GM21825 (cell line): ENCODE results near the gene UCHL5.
"Not testable (repeated sequence)": the region's sequence is repeated elsewhere in the genome, so short reads cannot be mapped to it uniquely, and the experiment has no call there.

ENCODE experiments used
- ATAC-seq: cut with Tn5 transposase; IDR thresholded peaks from one replicate; pipeline ENCODE4 v1.9.1; 2021; ENCODE audit warnings: mild to moderate bottlenecking, moderate library complexity; ENCODE audit not compliant: unreplicated experiment

Gene UCHL5

DNA sequence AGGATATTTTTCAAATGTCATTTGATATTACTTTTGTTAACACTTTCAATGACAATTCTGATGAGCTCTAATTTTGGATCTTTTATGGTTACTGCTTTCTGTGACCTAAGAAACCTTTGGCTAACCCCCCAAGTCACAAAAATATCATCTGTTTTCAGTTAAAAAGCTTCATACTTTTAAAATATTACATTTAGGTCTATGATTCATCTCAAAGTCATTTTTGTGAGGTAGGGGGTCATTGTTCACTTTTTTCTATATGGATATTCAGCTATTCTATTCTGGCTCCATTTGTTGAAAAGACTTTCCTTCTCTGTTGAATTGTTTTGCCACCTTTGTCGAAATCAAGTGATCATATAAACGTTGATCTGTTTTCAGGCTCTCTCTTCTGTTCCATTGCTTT is 44.8 kb downstream of the UCHL5 start:
- ATAC-seq: no peak

DNA sequence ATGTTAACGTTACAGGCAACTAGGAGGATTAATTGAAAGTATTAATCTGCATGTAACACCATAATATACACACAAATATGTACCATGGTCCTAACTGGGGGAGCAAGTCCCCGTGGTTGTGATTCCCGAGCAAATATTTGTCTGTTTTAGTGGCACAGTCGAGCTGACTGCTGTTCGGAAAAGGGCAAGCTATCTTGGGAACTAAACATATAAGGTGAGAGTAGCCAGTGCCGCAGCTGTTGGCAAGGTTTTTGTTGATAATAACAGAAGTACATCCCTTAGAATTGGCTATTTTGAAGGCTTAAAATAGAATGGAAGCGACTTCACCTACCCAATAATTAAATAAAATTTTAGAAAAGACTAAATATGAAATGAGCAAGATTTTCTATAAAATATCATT is 45.5 kb downstream of the UCHL5 start:
- ATAC-seq: no peak

DNA sequence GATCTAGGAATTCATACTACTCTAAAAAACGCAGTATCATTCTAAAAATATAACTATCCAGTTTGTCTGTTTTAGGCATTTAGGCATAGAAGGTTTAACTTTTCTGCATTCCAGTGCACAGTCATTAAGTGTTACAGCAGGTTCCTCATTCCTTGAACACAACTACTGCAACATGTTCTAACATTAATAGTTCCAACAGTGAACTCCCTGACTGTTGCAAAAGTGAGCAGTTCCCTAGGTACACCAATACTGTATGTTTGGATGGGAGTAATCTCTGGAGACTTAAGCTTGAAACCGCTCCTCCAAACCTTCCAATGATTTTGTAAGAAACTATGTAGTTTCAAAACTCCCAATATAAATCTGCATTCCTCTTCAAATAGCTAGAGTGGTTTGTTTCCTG is 46.2 kb downstream of the UCHL5 start:
- ATAC-seq: no peak

DNA sequence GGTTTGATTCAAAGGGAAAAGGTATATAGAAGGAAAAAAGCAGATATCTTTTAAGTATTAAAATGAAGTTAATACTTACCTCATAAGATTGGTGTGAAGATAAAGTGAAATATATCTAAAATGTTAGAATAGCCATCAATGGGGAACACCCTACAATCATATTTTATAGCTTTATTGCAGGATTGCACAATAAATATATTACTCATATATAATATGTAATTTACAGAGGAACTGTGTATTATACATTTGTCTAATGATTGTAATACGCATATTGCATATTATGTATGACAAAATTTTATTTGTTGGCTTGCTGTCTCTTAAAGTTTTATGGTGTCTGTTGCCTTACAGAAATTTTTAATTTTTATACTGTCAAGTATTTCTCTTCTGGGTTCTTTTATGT is 47.8 kb downstream of the UCHL5 start:
- ATAC-seq: no peak

DNA sequence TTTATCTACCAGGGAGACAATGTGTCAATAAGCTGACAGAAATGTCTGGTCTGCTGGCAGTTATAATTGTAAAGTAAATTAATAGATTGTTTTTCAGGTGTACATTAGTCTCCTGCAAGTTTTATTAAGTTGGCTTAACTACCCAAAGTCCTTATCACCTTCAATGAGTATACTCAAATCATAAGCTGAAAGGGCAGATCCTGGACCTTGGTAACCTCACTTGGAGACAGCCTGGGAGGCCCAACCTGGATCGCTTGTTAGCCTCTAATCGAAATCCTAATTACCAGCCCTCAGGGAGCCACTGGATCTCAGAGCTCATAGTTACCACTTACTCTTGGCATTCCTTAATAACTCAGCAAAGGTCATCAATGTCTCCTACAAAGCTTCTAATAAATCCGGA is 49.7 kb downstream of the UCHL5 start:
- ATAC-seq: no peak

DNA sequence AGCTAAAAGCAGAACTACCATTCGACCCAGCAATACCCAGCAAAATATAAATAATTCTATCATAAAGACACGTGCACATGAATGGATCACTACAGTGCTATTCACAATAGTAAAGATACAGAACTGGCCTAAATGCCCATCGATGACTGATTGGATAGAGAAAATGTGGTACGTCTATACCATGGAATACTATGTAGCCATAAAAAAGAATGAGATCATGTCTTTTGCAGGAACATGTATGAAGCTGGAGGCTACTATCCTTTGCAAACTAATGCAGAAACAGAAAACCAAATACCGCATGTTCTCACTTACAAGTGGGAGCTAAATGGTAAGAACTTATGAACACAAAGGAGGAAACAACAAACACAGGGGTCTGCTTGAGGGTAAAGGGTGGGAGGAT is 53.4 kb downstream of the UCHL5 start:
- ATAC-seq: no peak

DNA sequence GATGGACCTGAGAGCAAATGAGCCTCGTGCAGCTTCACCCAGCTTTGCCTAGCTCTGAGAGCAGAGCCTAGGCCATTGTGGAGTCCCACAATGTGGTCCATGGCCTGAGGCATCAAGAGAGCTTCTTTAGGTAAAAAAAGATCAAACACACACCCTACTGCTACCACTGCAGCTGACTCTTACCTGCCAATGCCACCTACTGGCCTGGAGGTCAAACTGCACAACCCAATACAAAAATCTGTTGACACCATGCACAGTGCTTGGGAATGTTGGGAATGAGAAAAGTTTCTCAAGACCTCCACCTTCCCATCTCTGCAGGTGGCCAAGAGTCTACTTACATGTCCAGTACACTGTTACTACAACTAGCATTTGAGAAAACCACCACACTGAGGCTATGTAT is 60.6 kb downstream of the UCHL5 start:
- ATAC-seq: no peak

DNA sequence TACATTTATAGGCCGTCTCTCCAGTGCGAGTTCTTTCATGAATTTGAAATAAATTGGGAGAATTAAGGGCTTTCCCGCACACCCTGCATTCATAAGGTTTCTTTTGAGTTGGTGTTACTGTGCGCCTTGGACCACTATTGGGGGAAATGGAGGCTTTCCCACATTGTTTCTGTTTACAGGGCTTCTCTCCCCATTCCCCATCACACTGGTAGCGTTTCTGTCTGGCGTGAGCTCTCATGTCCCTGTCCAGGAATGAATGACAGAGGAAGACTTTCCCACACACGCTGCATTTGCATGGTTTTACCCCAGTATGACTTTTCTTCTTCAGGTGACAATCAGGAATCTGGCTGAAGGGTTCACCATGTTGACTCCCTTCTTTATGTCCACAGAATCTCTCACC is 65.0 kb downstream of the UCHL5 start:
- no peak for ATAC-seq

DNA sequence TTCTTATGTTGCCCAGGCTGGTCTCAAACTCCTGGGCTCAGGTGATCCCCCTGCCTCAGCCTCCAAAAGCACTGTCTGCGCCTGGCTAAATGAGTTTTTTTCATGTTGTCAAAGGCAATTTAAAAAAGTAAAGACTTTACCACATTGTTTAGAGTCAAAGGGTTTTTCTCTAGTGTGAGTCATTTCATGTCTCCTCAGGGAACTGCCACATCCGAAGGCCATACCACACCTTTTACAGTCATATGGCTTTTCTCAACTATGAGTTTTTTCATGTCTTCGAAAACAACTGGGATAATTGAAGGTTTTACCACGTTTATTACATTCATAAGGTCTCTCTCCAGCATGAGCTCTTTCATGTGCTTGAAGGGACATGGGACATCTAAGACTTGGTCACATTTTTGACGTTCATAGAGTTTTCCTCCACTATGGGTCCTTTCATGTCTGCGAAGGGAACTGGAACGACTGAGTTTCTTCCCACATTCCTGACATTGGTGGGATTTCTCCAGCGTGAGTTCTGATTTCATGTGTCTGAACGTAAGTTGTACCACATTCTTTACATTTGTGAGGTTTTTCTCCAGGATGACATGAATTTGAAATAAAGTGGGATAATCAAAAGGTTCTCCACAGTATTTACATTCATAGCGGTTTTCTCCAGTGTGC is 65.6 kb downstream of the UCHL5 start:
- no peak for ATAC-seq

DNA sequence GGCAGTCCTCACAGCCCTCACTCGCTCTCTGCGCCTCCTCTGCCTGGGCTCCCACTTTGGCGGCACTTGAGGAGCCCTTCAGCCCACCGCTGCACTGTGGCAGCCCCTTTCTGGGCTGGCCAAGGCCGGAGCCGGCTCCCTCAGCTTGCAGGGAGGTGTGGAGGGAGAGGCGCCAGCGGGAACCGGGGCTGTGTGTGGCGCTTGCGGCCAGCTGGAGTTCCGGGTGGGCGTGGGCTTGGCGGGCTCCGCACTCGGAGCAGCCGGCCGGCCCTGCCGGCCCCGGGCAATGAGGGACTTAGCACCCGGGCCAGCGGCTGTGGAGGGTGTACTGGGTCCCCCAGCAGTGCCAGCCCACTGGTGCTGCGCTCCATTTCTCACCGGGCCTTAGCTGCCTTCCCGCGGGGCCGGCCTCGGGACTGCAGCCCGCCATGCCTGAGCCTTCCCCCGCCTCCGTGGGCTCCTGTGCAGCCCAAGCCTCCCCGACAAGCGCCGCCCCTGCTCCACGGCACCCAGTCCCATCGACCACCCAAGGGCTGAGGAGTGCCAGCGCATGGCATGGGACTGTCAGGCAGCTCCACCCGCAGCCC is 72.3 kb downstream of the UCHL5 start:
- not testable (repeated sequence) for ATAC-seq

DNA sequence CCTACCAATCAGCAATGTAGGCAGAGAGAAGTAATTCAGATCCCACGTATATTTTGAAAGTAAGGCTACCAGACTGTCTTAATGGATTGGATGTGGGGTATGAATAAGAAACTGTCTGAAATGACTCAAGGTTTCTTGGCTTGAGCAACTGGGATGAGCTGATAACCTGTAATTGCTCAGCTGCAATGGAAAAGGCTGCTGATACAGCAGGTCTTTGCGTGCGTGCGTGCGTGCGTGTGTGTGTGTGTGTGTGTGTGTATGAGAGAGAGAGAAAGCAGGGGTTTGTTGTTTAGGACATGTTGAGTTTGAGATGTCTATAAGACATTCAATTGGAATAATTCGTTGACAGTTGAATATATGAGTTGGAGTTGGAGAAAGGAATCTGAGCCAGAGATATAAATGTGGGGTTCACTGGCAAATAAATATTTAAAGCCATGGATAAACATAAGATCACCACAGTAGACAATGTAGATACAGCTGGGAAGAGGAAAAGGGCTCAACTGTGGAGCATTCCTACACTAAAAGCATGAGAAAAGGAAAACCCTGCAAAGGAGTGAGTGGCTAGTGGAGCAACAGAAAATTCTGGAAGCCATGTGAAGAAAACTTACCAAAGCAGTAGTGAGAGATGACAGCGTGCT is 72.9 kb downstream of the UCHL5 start:
- no peak for ATAC-seq

DNA sequence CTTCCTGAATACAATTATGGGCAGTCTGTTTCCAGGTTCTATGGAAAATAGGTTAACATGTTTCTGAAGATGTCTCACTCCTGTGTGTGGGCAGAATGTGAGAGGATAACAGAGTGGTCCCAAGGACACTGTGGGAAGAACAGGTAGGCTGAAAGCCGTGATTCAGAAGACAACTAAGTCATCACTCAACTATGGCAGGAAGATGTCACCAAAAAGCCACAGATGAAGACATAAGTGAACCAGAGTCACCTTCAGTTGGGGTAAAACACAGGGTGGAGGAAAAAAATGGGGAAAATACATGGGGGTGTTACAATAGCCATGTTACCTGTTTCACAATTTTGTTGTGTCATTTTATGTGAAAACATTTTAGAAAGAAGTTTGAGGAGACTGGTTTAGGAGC is 75.1 kb downstream of the UCHL5 start:
- ATAC-seq: no peak

DNA sequence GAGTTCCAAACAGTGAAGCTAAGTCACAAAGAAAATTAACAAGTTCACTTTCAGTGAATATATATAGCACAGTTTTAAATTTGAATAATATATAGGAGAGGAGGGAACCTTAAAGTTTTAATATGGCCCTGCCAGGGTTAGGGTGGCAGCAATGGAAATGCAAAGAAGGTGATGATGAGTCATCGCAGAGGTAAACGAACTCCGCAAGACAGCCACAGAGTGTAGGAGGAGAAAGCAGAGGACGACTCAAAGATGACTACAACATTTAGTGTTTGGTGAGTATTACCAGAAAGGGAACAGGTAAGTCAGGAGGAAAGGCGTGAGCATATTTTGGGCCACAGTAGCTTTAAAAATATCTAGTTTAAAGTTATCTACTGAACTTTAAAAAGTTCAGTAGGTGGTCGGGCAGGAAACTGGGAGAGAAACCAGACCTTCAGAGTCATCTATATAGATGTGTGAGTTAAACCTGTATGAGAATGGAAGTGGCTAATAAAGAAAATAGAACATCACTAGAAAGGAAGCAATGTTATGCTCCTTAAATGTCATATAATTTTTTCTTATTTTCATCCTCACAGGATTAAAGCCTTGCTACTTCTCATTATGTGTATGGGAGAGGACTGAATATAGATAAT is 75.7 kb downstream of the UCHL5 start:
- peak; percentile 82 for ATAC-seq

DNA sequence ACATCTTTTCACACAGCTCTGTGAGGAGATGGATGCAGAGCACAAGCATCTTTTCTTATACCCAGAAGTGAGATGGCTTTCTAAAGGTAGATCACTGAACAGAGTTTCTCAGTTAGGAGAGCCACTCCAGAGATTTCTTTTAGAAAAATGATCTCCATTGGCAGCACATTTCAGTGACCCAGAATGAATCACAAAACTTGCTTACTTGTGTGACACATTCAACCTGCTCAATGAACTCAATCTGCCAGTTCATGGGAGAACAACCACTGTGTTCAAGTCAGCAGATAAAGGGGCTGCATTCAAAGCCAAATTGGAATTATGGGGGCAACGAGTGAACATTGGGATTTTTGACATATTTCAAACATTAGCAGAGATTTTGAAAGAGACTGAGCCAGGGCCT is 78.3 kb downstream of the UCHL5 start:
- ATAC-seq: no peak

DNA sequence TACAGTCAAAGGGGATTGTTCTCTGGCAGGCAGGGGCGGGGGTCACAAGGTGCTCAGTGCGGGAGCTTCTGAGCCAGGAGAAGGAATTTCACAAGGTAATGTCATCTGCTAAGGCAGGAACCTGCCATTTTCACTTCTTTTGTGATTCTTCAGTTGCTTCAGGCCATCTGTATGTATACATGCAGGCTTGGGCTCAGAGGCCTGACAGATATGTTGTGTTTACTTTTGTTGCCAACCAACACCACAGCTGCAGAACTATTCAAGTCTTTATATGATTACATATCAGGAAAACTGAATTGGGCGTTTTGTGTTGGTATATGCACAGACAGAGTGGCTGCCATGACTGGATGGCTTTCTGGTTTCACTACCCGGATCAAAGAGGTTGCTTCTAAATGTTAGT is 78.8 kb downstream of the UCHL5 start:
- not testable (repeated sequence) for ATAC-seq

DNA sequence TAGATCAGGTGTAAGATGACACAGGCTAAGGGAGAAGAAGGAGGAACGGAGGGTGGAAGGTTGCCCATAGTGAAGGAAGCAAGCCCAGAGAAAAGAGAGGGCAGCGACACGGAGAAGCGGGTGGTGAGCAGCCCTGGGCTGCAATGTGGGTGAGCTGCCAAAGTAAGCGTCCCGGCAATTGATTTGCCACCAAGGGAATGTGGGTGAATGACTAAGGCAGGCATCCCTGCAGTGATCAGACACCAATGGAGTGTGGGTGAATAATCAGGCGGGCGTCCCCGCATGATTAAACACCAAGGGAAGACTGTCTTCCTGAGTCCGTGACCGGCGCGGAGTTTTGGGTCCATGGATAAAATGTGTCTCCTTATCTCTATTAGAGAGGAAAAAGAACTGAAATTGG is 79.6 kb downstream of the UCHL5 start:
- no peak for ATAC-seq

DNA sequence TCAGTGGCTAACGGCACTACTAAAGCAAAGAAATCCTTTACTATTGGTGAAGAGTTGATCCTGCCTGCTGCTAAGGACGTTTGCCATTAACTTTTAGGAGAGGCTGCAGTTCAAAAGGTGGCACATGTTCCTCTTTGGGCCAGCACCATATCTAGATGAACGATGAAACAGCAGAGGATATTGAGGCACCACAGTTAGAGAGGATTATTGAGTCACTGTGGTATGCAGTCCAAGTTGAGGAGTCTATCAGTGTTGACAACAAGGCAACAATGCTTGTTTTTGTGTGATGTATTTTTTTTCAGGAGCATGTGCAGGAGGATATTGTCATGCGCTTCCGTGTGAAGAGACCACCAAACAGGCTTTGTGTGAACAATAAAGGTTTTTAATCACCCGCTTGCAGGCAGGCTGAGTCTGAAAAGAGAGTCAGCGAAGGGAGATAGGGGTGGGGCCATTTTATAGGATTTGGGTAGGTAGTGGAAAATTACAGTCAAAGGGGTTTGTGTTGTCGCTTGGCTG is 80.9 kb downstream of the UCHL5 start:
- no peak for ATAC-seq

DNA sequence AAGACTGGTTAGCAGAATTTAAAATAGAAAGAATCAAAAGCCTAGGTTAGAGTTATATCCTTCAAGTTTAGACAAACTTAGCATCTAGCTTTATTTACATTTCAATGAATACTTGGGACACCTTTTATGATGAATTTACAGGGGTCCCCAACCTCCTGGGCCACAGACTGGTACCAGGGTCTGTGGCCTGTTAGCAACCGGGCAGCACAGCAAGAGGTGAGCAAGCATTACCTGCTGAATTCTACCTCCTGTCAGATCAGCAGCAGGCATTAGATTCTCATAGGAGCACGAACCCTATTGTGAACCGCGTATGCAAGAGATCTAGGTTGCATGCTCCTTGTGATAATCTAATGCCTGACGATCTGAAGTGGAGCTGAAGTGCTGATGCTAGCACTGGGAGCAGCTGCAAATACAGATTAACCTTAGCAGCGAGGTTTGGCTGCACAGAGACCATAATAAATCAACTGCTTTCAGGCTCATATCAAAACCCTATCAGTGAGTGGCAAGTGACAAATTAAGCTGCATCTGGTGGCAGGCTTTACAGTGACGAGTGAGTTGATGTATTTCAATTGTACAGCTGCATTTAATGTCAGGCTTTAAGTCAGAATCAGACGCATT is 82.0 kb downstream of the UCHL5 start:
- ATAC-seq: no peak

DNA sequence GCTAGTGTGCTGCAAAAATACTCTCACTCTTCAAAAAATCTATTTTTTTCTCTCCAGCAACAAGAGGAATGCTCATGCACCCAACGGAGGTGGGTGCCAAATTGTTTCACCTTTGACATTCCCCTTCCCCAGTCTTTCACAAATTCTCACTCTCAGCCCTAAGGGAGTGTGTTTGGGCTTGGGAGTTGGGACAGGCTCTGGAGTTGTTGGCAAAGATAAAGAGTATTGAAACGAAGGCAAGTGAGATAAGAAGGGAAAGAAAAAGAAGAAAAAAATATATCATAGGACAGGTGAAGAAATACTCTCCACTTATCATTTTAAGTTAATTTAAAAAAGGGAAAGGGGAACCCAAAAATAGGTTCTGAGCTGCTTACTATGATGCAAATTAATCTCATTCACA is 82.6 kb downstream of the UCHL5 start:
- no peak for ATAC-seq

DNA sequence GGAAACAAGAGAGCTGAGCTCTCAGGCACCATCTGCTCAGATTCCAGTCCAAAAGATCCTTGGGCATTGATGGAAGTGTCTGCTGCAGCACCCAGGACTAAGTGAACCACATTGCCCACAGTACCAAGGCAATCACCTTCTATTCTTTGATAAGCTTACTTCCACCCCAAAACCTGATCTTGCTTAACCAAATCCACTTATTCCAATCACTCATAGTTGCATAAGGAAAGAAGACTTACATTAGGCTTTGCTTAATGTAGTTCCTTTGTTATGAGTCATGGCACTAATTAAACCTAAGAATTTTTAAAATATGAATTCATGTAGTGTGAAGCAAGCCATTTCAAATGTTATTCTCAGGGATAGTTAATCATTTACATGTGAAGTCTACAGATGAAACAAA is 84.5 kb downstream of the UCHL5 start:
- no peak for ATAC-seq

DNA sequence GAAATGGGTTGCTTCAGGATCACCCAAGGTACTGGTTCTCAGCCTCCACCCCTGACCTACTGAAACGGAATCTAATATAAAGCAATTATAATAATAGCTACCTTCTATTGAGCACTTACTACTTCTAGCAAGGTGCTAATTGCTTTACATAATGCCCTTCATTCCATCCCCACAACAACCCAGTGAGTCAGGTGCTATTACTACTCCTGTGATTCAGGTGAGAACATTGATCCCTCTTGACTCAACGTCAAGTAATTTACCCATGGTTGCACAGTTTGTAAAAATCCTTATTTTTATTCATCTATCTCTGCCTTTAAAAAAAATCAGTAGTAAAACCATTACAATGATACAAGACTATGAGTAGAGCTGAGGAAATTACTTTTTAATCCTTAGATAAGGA is 85.2 kb downstream of the UCHL5 start:
- no peak for ATAC-seq

DNA sequence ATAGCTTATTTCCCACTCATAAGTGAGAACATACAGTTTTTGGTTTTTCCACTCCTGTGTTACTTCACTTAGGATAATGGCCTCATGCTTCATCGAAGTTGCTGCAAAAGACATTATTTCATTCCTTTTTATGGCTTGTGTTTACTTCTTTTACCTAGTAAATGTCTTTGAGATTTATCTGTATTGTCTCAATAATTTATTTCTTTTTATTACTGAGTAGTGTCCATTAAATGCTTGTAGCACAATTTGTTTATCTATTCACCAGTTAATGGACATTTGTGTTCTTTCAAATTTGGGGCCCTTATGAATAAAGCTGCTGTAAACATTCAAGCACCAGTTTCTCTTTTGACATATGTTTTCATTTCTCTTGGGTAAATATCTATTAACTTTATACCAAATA is 86.0 kb downstream of the UCHL5 start:
- ATAC-seq: no peak
